ENCODE data around the gene VSTM4. TPM values are rescaled to one million over a fixed set of nuclear protein-coding genes. Genes with fewer than 3 reads are reported as not detected.

The VSTM4 gene
- total and polyA plus RNA-seq, 4 donors, result 1.0 to 3.1 (median 2.0) TPM

- H3K4me1 ChIP-seq (ENCODE audit: control insufficient read depth in 4 of 4, insufficient read depth in 4 of 4, low read length in 3 of 4), result no peaks in the 10 kb centered on the region
- DNase-seq (ENCODE audit: low spot score), result no peak
- no peak for TF ChIP-seq TAF1 (conservative IDR thresholded peaks at IDR 0.05)
- no peak for TF ChIP-seq REST (IDR thresholded peaks at IDR 0.05)
- no peak for TF ChIP-seq FOXA2 (IDR thresholded peaks at IDR 0.05)
- no peak for TF ChIP-seq RAD21 (IDR thresholded peaks at IDR 0.05)
- no peak for TF ChIP-seq YY1 (IDR thresholded peaks at IDR 0.05)
- no peak for TF ChIP-seq ATF3 (IDR thresholded peaks at IDR 0.05)
- TF ChIP-seq GABPA (IDR thresholded peaks at IDR 0.05 in 1 of 2, conservative IDR thresholded peaks at IDR 0.05 in 1 of 2), result no peak
- no peak for TF ChIP-seq HNF4A (conservative IDR thresholded peaks at IDR 0.05)
- TF ChIP-seq HNF4G (IDR thresholded peaks at IDR 0.05), result no peak
- no peak for TF ChIP-seq ZBTB33 (IDR thresholded peaks at IDR 0.05)
- TF ChIP-seq FOXA1 (IDR thresholded peaks at IDR 0.05), result no peak
- no peak for TF ChIP-seq NR2F2 (IDR thresholded peaks at IDR 0.05)
- no peak for TF ChIP-seq JUND (IDR thresholded peaks at IDR 0.05)
- no peak for TF ChIP-seq CTCF (IDR thresholded peaks at IDR 0.05; ENCODE audit: low read depth, low read length, missing input control)
- no peak for TF ChIP-seq EGR1 (IDR thresholded peaks at IDR 0.05; ENCODE audit: low read depth in 2 of 2)
- TF ChIP-seq RXRA (IDR thresholded peaks at IDR 0.05), result no peak
- TF ChIP-seq MAX (IDR thresholded peaks at IDR 0.05), result no peak
- no peak for TF ChIP-seq SP1 (IDR thresholded peaks at IDR 0.05)
- peaks cover 0 to 3% (median 0%) of the 10 kb centered on the region in 4 donors for H3K36me3 ChIP-seq (ENCODE audit: control insufficient read depth in 4 of 4, insufficient read depth in 3 of 4, low read depth in 1 of 4, low read length in 3 of 4)
- H3K9me3 ChIP-seq (ENCODE audit: control insufficient read depth in 4 of 4, low read length in 3 of 4), result no peaks in the 10 kb centered on the region
- 75% methylated on average over 6 of the region's 6 CpGs for WGBS
- H3K9ac ChIP-seq (ENCODE audit: low read depth in 1 of 2, low read length in 2 of 2), result no peak overlapping the region
- no peak overlapping the region for H3K27ac ChIP-seq (ENCODE audit: low read depth in 1 of 2, low read length in 2 of 2)
- H3K4me3 ChIP-seq (ENCODE audit: low read depth in 1 of 3, low read length in 3 of 3), result no peak overlapping the region
- H3K27me3 ChIP-seq (ENCODE audit: control insufficient read depth in 4 of 4, insufficient read depth in 4 of 4, low read length in 3 of 4), result no peaks in the 10 kb centered on the region
Measured at GRCh38 chr10:49068672-49069217, 46.6 kb downstream of the VSTM4 start.

Data from liver (tissue), 9 donors.